Epithelial cell of alveolus of lung (primary cell): ENCODE measurements around the gene LRRC59. TPM values are rescaled to one million over a fixed set of nuclear protein-coding genes. Genes with fewer than 3 reads are reported as not detected.

ENCODE experiments used
- total RNA-seq: library from RNA; depleted of rRNA; stranded (reverse); fragments of >200 nt; gene quantifications from 2 replicates; pipeline ENCODE4 v1.2.1, GENCODE V29; 2015

Gene LRRC59
- 92.0 and 210 TPM in 2 replicates for total RNA-seq

GRCh38 chr17:50397111-50397918, at the start of gene LRRC59:
Gene LRRC59 (minus strand): TSS chr17:50397523. CDS start chr17:50397317, 206 bp downstream.

GRCh38 chr17:50425682-50426471, 28.6 kb upstream of the LRRC59 start, which contains the start of gene ACSF2:
Gene ACSF2 (plus strand): TSS chr17:50426218. CDS start chr17:50426262, 44 bp downstream.

GRCh38 chr17:50372758-50373556, 24.4 kb downstream of the LRRC59 start, which contains the start of the genes EME1 and MRPL27:
Gene EME1 (plus strand): TSS chr17:50373229. CDS start chr17:50375209, 1,980 bp downstream.
Gene MRPL27 (minus strand): TSS chr17:50373184. CDS start chr17:50373170, 14 bp downstream.

GRCh38 chr17:50345432-50346312, 51.7 kb downstream of the LRRC59 start, which contains the start of gene XYLT2:
Gene XYLT2 (plus strand): TSS chr17:50346126. CDS start chr17:50346141, 15 bp downstream.

Other genes with a start within 250 kb of the LRRC59 start
- gene PPP1R9B, start 246.8 kb downstream of the LRRC59 start, total RNA-seq, result 31.7 and 41.8 TPM in 2 replicates
- gene SGCA, start 231.5 kb downstream of the LRRC59 start, total RNA-seq, result 0.32 TPM in 1 of 2 replicates, not detected in the other
- gene COL1A1, start 195.9 kb downstream of the LRRC59 start, total RNA-seq, result 2,527 and 2,573 TPM in 2 replicates
- 0.16 and 1.4 TPM in 2 replicates for gene TMEM92, start 123.1 kb downstream of the LRRC59 start, total RNA-seq
- 27.0 and 54.8 TPM in 2 replicates for gene XYLT2, start 51.4 kb downstream of the LRRC59 start, total RNA-seq
- gene MRPL27, start 24.3 kb downstream of the LRRC59 start, total RNA-seq, result 63.2 and 76.4 TPM in 2 replicates
- gene EME1, start 24.3 kb downstream of the LRRC59 start, total RNA-seq, result 1.7 and 4.5 TPM in 2 replicates
- 16.9 and 37.1 TPM in 2 replicates for gene ACSF2, start 28.7 kb upstream of the LRRC59 start, total RNA-seq
- not detected in 2 replicates for gene CHAD, start 71.4 kb upstream of the LRRC59 start, total RNA-seq
- gene RSAD1, start 81.3 kb upstream of the LRRC59 start, total RNA-seq, result 13.3 and 21.5 TPM in 2 replicates
- 0.78 and 0.80 TPM in 2 replicates for gene MYCBPAP, start 110.9 kb upstream of the LRRC59 start, total RNA-seq
- gene EPN3, start 135.2 kb upstream of the LRRC59 start, total RNA-seq, result 0.08 and 0.26 TPM in 2 replicates
- 38.5 and 64.8 TPM in 2 replicates for gene SPATA20, start 149.7 kb upstream of the LRRC59 start, total RNA-seq
- under 0.01 and 0.96 TPM in 2 replicates for gene CACNA1G, start 163.2 kb upstream of the LRRC59 start, total RNA-seq
- 5.2 and 13.9 TPM in 2 replicates for gene ABCC3, start 237.4 kb upstream of the LRRC59 start, total RNA-seq